ENCODE results near the gene MYBPC2. TPM values are rescaled to one million over a fixed set of nuclear protein-coding genes. Genes with fewer than 3 reads are reported as not detected.

Gene MYBPC2
- total RNA-seq, 1 donor from 2014 or later, result 0.61 TPM

- peaks cover 4% of the 10 kb centered on the region for H3K36me3 Mint-ChIP-seq (ENCODE audit: unreplicated experiment)
Observed at GRCh38 chr19:50402544-50403301, 30.0 kb upstream of the MYBPC2 start.

DNA sequence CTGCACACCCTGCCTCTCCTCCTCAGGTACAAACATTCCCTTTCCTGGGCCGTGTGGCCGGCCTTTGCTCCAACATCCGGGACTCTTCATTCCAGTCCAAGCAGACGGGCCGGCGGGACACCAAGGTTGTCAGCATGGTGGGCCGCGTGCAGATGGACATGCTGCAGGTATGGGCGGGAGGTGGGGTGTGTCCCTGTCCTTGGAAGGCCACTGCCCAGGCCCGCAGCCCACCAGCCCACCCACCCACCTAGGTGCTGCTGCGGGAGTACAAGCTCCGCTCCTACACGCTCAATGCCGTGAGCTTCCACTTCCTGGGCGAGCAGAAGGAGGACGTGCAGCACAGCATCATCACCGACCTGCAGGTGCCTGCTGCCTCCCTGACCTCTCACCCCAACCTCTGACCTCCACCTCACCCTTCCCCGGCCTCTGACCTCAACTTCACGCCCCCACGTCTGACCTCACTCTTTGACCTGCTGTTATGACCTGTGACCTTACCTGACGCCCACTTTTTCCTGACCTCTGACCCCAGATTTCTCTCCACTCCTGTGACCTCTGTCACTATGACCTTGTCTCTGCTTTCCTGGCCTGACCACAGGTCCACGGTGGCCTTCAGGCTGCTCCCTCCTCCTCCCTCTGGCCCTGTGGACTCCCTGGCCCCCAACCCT lies 26.4 kb upstream of the MYBPC2 start:
- Mint-ChIP-seq H3K27ac (ENCODE audit: unreplicated experiment) (no peak overlapping the region), H3K36me3 (ENCODE audit: unreplicated experiment) (no peaks in the 10 kb centered on the region), H3K4me3 (ENCODE audit: unreplicated experiment) (no peak overlapping the region), H3K4me1 (ENCODE audit: low read depth, unreplicated experiment) (peaks cover 1% of the 10 kb centered on the region), H3K9me3 (ENCODE audit: unreplicated experiment) (peaks cover 3% of the 10 kb centered on the region), H3K27me3 (ENCODE audit: unreplicated experiment) (peaks cover 2% of the 10 kb centered on the region)
- no peak for DNase-seq
- TF ChIP-seq, protein P1, sequence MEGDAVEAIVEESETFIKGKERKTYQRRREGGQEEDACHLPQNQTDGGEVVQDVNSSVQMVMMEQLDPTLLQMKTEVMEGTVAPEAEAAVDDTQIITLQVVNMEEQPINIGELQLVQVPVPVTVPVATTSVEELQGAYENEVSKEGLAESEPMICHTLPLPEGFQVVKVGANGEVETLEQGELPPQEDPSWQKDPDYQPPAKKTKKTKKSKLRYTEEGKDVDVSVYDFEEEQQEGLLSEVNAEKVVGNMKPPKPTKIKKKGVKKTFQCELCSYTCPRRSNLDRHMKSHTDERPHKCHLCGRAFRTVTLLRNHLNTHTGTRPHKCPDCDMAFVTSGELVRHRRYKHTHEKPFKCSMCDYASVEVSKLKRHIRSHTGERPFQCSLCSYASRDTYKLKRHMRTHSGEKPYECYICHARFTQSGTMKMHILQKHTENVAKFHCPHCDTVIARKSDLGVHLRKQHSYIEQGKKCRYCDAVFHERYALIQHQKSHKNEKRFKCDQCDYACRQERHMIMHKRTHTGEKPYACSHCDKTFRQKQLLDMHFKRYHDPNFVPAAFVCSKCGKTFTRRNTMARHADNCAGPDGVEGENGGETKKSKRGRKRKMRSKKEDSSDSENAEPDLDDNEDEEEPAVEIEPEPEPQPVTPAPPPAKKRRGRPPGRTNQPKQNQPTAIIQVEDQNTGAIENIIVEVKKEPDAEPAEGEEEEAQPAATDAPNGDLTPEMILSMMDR (IDR thresholded peaks at IDR 0.05; ENCODE audit: partially characterized antibody, unreplicated experiment), result no peak

More at GRCh38 chr19:50402544-50403301, 30.0 kb upstream of the MYBPC2 start:
- H3K4me3 Mint-ChIP-seq (ENCODE audit: unreplicated experiment), result no peak overlapping the region
- H3K4me1 Mint-ChIP-seq (ENCODE audit: low read depth, unreplicated experiment), result no peaks in the 10 kb centered on the region
- H3K27ac Mint-ChIP-seq (ENCODE audit: unreplicated experiment), result no peak overlapping the region
- peaks cover 2% of the 10 kb centered on the region for H3K9me3 Mint-ChIP-seq (ENCODE audit: unreplicated experiment)
- peaks cover 5% of the 10 kb centered on the region for H3K27me3 Mint-ChIP-seq (ENCODE audit: unreplicated experiment)
- DNase-seq, result no peak
- TF ChIP-seq, protein P1 (IDR thresholded peaks at IDR 0.05; ENCODE audit: partially characterized antibody, unreplicated experiment), result no peak

DNA sequence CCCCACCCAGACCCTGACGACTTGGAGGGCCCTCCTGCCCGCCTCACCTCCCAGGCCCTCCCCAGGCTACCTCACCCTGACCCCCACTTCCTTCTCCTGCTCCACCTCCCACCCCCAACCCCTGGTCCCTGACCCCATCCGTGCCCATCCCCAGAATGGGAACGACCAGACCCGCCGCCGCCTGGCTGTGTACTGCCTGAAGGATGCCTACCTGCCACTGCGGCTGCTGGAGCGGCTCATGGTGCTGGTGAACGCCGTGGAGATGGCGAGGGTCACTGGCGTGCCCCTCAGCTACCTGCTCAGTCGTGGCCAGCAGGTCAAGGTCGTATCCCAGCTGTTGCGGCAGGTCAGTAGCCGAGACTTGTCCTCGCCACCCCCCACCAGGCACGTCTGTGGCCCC lies 25.9 kb upstream of the MYBPC2 start:
- Mint-ChIP-seq H3K4me1 (ENCODE audit: low read depth, unreplicated experiment) (peaks cover 3% of the 10 kb centered on the region), H3K36me3 (ENCODE audit: unreplicated experiment) (no peaks in the 10 kb centered on the region), H3K4me3 (ENCODE audit: unreplicated experiment) (no peak overlapping the region), H3K9me3 (ENCODE audit: unreplicated experiment) (peaks cover 4% of the 10 kb centered on the region), H3K27me3 (ENCODE audit: unreplicated experiment) (peaks cover 2% of the 10 kb centered on the region), H3K27ac (ENCODE audit: unreplicated experiment) (no peak overlapping the region)
- TF ChIP-seq, protein P1 (IDR thresholded peaks at IDR 0.05; ENCODE audit: partially characterized antibody, unreplicated experiment), result no peak
- no peak for DNase-seq

DNA sequence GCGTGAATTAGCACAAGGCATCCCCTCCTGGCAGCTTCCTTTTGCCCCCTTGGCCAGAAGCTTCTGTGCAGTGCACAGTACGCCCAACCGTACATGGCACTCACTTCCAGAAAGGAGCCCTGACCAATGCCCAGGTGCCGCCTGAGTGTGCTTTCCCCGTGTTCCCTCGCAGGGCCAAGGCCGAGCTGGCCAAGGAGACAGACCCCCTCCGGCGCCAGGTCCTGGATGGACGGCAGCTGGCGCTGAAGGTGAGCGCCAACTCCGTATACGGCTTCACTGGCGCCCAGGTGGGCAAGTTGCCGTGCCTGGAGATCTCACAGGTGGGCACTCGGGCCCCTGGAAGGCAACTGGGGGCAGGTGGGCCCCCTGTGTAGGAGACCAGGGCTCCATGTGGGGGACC lies 23.3 kb upstream of the MYBPC2 start:
- no peak for DNase-seq
- H3K36me3 Mint-ChIP-seq (ENCODE audit: unreplicated experiment), result no peaks in the 10 kb centered on the region
- peaks cover 3% of the 10 kb centered on the region for H3K4me1 Mint-ChIP-seq (ENCODE audit: low read depth, unreplicated experiment)
- H3K27ac Mint-ChIP-seq (ENCODE audit: unreplicated experiment), result no peak overlapping the region
- peaks cover 6% of the 10 kb centered on the region for H3K27me3 Mint-ChIP-seq (ENCODE audit: unreplicated experiment)
- no peak overlapping the region for H3K4me3 Mint-ChIP-seq (ENCODE audit: unreplicated experiment)
- TF ChIP-seq, protein P1 (IDR thresholded peaks at IDR 0.05; ENCODE audit: partially characterized antibody, unreplicated experiment), result no peak
- H3K9me3 Mint-ChIP-seq (ENCODE audit: unreplicated experiment), result peaks cover 9% of the 10 kb centered on the region

DNA sequence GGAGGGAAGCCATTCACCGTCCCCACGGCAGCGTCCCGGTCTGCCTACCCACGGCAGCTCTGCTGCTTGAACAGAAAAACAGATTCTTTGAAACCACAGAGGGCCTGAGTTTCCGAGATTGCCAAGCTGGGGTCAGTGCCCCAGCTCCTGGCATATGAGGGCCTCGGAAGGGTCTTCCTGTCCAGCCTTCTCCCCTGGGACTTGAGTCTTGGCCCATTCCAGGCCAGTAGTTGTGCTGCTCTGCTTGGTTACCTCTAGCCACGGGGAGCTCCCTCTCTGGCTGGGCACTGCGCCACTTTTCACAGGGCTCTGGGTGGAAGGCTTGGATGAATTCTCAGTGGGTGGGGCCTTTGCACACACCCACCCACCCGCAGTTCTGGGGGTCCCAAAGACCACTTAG lies 22.6 kb upstream of the MYBPC2 start:
- Mint-ChIP-seq H3K4me3 (ENCODE audit: unreplicated experiment) (no peak overlapping the region), H3K27me3 (ENCODE audit: unreplicated experiment) (peaks cover 6% of the 10 kb centered on the region), H3K27ac (ENCODE audit: unreplicated experiment) (no peak overlapping the region), H3K36me3 (ENCODE audit: unreplicated experiment) (no peaks in the 10 kb centered on the region), H3K4me1 (ENCODE audit: low read depth, unreplicated experiment) (peaks cover 5% of the 10 kb centered on the region), H3K9me3 (ENCODE audit: unreplicated experiment) (peaks cover 9% of the 10 kb centered on the region)
- DNase-seq, result no peak
- TF ChIP-seq, protein P1 (IDR thresholded peaks at IDR 0.05; ENCODE audit: partially characterized antibody, unreplicated experiment), result no peak
